ENCODE measurements around the gene TPST2. TPM values are rescaled to one million over a fixed set of nuclear protein-coding genes. Genes with fewer than 3 reads are reported as not detected.

Gene TPST2
- 44.5 and 45.6 TPM in 2 replicates for total RNA-seq

GRCh38 chr22:26589845-26590736 is at the start of gene TPST2:
TSS of gene TPST2 (minus strand) at chr22:26590132. CDS start at chr22:26541630, 48,502 bp downstream.

GRCh38 chr22:26621663-26622062 is 31.7 kb upstream of the TPST2 start, which contains the start of gene CRYBA4:
TSS of gene CRYBA4 (plus strand) at chr22:26621963. CDS start at chr22:26622597, 634 bp downstream.

GRCh38 chr22:26617271-26618199 is 27.6 kb upstream of the TPST2 start, which contains the start of gene CRYBB1:
TSS of gene CRYBB1 (minus strand) at chr22:26618027. CDS start at chr22:26616319, 1,708 bp downstream.

GRCh38 chr22:26512149-26512793 is 77.7 kb downstream of the TPST2 start, which contains the start of gene TFIP11:
TSS of gene TFIP11 (minus strand) at chr22:26512473. CDS start at chr22:26510272, 2,201 bp downstream.

GRCh38 chr22:26483439-26484359 is 106.2 kb downstream of the TPST2 start, which contains the start of the genes HPS4 and SRRD:
TSS of gene HPS4 (minus strand) at chr22:26483783. CDS start at chr22:26481762, 2,021 bp downstream.
TSS of gene SRRD (plus strand) at chr22:26483877. CDS start at chr22:26483891, 14 bp downstream.

Small RNA genes lying within 50 kb of the gene (small RNA-seq; reads per million reads assigned to genes)
- gene MIR548J = 18.8 reads per million, percentile 95 among the genes with 10 or more reads in this experiment

Other genes starting within 250 kb of the TPST2 start
- 6.0 and 9.2 TPM in 2 replicates for gene ASPHD2, start 160.9 kb downstream of the TPST2 start, total RNA-seq
- gene HPS4, start 106.3 kb downstream of the TPST2 start, total RNA-seq = 31.9 and 37.0 TPM in 2 replicates
- 23.6 and 37.1 TPM in 2 replicates for gene SRRD, start 106.3 kb downstream of the TPST2 start, total RNA-seq
- gene TFIP11, start 77.7 kb downstream of the TPST2 start, total RNA-seq = 34.2 and 41.5 TPM in 2 replicates
- gene CRYBB1, start 27.9 kb upstream of the TPST2 start, total RNA-seq = not detected in 2 replicates
- gene CRYBA4, start 31.8 kb upstream of the TPST2 start, total RNA-seq = not detected in 2 replicates
- gene MIAT, start 67.5 kb upstream of the TPST2 start, total RNA-seq = 0.43 and 0.66 TPM in 2 replicates